ENCODE results near the gene BCL11B. TPM values are rescaled to one million over a fixed set of nuclear protein-coding genes. Genes with fewer than 3 reads are reported as not detected.

Gene BCL11B
- total and polyA plus RNA-seq, 9 of the 15 experiments (the other 6 are each of a cell fraction or from before 2014, with no cell fraction given): 0.09 TPM; not detected in 8

DNA sequence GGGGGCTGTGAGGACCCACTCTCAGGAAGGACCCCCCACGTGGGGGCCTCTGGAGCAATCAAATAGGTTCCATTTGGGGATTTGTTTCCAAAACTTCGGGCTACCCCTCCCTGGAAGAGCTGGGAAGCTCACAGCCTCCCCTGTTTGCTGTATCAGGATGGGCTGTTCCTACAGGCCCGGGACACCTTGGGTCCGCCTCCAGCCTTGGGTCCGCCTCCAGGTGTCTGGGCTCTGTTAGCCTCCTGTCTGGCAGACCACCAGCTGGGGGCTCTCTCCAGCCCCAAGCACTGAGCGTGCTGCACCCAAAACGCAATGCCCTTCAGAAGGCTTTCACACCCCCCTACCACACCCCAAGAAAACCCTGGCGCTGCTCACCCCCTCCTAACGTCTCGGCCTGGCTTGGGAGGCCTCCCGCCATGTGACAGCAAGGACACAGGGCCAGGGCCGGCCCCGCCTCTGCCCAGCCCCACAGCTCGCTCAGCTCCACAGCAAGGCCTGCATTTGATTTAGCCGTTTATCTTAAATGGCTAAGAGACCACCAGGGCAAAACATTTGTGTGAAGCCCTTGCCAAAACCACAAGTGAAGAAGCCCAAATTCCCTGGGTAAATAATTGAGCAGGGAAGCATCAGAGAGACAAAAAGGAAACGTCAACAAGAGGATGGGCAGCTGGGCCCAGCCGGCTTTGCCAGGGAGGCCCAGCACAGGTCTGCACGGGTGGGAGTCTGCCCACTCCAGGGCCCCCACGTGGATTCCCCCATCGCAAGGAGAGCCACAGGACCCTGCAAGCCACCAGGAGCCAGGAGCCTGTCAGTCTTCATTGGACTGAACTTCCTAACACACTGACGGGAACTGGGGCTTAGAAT lies 39.9 kb downstream of the BCL11B start:
- FAIRE-seq (no peak), DNase-seq (ENCODE audit: extremely low read depth in 1 of 4, low spot score in 3 of 4) (no peak), ATAC-seq (peak; percentile 40; the same call in 1 of the 3 replicates)
- Histone ChIP-seq H3K27me3 (ENCODE audit: control insufficient read depth in 2 of 2, insufficient read depth in 2 of 2, low read length in 2 of 2) (peaks cover 0 to 7% of the 10 kb centered on the region in 2 experiments; a peak in 1 of 5 replicates), H3K9ac (ENCODE audit: insufficient read depth in 1 of 2, low read depth in 2 of 2, low read length in 2 of 2) (no peak overlapping the region), H4K20me1 (replicated peaks; ENCODE audit: control insufficient read depth, insufficient read depth, low read length) (no peaks in the 10 kb centered on the region), H3K4me2 (ENCODE audit: insufficient read depth, low read length) (no peak overlapping the region), H3K4me3 (no peak overlapping the region), H3K36me3 (ENCODE audit: control insufficient read depth, insufficient read depth, low read length) (no peaks in the 10 kb centered on the region), H3K79me2 (ENCODE audit: control insufficient read depth, insufficient read depth, low read length) (no peaks in the 10 kb centered on the region), H3K9me3 (replicated peaks; ENCODE audit: control insufficient read depth, insufficient read depth, low read depth, low read length) (no peaks in the 10 kb centered on the region), H2AFZ (ENCODE audit: low read depth, low read length) (no peak overlapping the region), H3K27ac (ENCODE audit: extremely low read depth, low read depth, low read length) (no peak overlapping the region), H3K9me1 (ENCODE audit: control insufficient read depth, insufficient read depth, low read length) (no peaks in the 10 kb centered on the region), H3K4me1 (replicated peaks in 1 of 2; ENCODE audit: control insufficient read depth in 2 of 2, insufficient read depth in 2 of 2, low read length in 2 of 2) (peaks cover 0 to 3% of the 10 kb centered on the region in 2 experiments; a peak in 1 of 5 replicates)
- TF ChIP-seq, protein P1, sequence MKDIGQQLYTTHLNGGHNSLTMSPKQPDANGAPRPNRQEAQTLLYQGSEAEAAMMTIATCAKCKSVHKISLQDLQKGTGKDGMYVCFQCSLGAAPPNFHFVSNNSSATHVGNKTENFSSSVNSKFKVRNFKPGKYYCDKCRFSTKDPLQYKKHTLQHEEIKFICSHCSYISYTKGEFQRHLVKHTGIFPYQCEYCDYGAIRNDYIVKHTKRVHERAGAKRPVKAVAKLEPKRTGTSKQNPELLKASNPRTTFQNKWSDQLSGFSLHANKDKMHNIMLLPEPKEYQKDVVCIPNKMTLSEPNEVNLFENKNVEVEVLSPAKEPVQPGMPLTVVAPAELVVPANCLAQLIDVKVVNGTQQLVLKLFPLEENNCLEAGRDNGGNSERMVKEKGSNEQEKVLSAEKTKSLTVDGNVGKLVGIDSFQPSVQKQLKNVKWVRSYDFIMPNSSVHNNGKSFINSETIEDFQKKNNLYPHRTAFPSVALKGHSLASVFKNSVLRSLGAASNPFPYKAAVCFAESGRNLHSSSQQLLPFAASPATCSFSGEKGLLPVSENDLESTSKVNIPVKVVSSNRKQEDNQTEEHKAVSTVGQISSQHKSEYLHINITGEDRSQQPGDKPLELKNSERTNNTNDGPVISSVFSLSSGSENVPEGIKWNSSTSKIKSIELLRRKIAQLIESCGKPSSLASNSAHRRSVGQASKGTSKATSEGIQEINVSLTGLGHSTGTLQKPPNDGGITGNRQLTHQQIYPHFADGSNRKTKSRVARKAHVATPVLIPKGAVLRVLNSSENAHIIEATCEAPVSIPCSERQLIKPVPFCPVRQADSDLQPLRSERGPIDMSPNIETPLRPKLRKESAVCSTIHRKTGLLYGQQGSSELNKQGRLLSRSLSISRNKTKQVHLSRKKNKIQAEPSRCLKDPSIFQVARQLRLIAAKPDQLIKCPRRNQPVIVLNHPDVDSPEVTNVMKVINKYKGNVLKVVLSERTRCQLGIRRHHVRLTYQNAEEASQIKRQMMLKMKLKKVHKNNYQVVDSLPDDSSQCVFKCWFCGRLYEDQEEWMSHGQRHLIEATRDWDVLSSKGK (CRISPR knock-in tag; IDR thresholded peaks at IDR 0.05): no peak
- TF ChIP-seq, protein P2, sequence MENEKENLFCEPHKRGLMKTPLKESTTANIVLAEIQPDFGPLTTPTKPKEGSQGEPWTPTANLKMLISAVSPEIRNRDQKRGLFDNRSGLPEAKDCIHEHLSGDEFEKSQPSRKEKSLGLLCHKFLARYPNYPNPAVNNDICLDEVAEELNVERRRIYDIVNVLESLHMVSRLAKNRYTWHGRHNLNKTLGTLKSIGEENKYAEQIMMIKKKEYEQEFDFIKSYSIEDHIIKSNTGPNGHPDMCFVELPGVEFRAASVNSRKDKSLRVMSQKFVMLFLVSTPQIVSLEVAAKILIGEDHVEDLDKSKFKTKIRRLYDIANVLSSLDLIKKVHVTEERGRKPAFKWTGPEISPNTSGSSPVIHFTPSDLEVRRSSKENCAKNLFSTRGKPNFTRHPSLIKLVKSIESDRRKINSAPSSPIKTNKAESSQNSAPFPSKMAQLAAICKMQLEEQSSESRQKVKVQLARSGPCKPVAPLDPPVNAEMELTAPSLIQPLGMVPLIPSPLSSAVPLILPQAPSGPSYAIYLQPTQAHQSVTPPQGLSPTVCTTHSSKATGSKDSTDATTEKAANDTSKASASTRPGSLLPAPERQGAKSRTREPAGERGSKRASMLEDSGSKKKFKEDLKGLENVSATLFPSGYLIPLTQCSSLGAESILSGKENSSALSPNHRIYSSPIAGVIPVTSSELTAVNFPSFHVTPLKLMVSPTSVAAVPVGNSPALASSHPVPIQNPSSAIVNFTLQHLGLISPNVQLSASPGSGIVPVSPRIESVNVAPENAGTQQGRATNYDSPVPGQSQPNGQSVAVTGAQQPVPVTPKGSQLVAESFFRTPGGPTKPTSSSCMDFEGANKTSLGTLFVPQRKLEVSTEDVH (IDR thresholded peaks at IDR 0.05; ENCODE audit: low read depth, partially characterized antibody): no peak
- TF ChIP-seq RBM17 (IDR thresholded peaks at IDR 0.05; ENCODE audit: borderline replicate concordance, low read depth, low read length): no peak
- no peak for TF ChIP-seq SIN3B (IDR thresholded peaks at IDR 0.05; ENCODE audit: low read depth)
- no peak for TF ChIP-seq CSDE1 (IDR thresholded peaks at IDR 0.05)
- TF ChIP-seq, protein P3, sequence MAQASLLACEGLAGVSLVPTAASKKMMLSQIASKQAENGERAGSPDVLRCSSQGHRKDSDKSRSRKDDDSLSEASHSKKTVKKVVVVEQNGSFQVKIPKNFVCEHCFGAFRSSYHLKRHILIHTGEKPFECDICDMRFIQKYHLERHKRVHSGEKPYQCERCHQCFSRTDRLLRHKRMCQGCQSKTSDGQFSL (CRISPR knock-in tag; IDR thresholded peaks at IDR 0.05): no peak
- TF ChIP-seq, protein P3 (tag; IDR thresholded peaks at IDR 0.05): no peak
- TF ChIP-seq NELFE (IDR thresholded peaks at IDR 0.05; ENCODE audit: insufficient read depth, insufficient read length): no peak
- TF ChIP-seq, protein P4, sequence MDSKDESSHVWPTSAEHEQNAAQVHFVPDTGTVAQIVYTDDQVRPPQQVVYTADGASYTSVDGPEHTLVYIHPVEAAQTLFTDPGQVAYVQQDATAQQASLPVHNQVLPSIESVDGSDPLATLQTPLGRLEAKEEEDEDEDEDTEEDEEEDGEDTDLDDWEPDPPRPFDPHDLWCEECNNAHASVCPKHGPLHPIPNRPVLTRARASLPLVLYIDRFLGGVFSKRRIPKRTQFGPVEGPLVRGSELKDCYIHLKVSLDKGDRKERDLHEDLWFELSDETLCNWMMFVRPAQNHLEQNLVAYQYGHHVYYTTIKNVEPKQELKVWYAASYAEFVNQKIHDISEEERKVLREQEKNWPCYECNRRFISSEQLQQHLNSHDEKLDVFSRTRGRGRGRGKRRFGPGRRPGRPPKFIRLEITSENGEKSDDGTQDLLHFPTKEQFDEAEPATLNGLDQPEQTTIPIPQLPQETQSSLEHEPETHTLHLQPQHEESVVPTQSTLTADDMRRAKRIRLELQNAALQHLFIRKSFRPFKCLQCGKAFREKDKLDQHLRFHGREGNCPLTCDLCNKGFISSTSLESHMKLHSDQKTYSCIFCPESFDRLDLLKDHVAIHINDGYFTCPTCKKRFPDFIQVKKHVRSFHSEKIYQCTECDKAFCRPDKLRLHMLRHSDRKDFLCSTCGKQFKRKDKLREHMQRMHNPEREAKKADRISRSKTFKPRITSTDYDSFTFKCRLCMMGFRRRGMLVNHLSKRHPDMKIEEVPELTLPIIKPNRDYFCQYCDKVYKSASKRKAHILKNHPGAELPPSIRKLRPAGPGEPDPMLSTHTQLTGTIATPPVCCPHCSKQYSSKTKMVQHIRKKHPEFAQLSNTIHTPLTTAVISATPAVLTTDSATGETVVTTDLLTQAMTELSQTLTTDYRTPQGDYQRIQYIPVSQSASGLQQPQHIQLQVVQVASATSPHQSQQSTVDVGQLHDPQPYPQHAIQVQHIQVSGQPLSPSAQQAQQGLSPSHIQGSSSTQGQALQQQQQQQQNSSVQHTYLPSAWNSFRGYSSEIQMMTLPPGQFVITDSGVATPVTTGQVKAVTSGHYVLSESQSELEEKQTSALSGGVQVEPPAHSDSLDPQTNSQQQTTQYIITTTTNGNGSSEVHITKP (IDR thresholded peaks at IDR 0.05; ENCODE audit: partially characterized antibody): peak; percentile 42
- under 1% methylated on average over 16 of the region's 21 CpGs for WGBS (ENCODE audit: insufficient coverage, low coverage, missing lambda C conversion rate)
- POLR2A ChIA-PET: no interaction called here
- in situ Hi-C loops (cut with MboI): no loop called here
- no TSS peak for BruUV-seq (replicated peaks)
- CTCF ChIA-PET (ENCODE audit: low intra/inter-chr PET ratio): no interaction called here
- intact Hi-C loops (cut with micrococcal nuclease): no loop called here
